ENCODE measurements around the gene CARNS1.

CARNS1 gene

GRCh38 chr11:67389477-67389876 is 26.0 kb upstream of the CARNS1 start:
- peaks cover 34% of the 10 kb centered on the region for H3K4me1 Mint-ChIP-seq
- H3K9me3 Mint-ChIP-seq, result no peaks in the 10 kb centered on the region
- H3K27me3 Mint-ChIP-seq, result no peaks in the 10 kb centered on the region
- H3K27ac Mint-ChIP-seq, result peak overlapping the region; percentile 76
- H3K36me3 Mint-ChIP-seq, result peaks cover 1% of the 10 kb centered on the region
- peak overlapping the region; percentile 81 for H3K4me3 Mint-ChIP-seq

DNA sequence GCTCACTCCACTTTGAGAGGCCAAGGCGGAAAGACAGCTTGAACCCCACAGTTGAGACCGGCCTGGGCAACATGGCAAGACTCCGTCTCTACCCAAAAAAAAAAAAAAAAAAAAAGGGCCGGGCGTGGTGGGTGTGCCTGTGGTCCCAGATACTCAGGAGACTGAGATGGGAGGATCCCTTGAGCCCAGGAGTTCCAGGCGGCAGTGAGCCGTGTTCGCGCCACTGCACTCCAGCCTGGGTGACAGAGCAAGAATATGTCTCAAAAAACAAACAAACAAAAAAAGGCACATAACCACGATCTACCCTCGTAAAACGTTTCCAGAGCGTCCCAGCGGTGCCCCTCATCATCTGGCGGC is 24.6 kb upstream of the CARNS1 start:
- peaks cover 1% of the 10 kb centered on the region for H3K36me3 Mint-ChIP-seq
- peaks cover 34% of the 10 kb centered on the region for H3K4me1 Mint-ChIP-seq
- H3K27me3 Mint-ChIP-seq, result no peaks in the 10 kb centered on the region
- H3K4me3 Mint-ChIP-seq, result peak overlapping the region; percentile 90
- no peaks in the 10 kb centered on the region for H3K9me3 Mint-ChIP-seq
- H3K27ac Mint-ChIP-seq, result peak overlapping the region; percentile 69

DNA sequence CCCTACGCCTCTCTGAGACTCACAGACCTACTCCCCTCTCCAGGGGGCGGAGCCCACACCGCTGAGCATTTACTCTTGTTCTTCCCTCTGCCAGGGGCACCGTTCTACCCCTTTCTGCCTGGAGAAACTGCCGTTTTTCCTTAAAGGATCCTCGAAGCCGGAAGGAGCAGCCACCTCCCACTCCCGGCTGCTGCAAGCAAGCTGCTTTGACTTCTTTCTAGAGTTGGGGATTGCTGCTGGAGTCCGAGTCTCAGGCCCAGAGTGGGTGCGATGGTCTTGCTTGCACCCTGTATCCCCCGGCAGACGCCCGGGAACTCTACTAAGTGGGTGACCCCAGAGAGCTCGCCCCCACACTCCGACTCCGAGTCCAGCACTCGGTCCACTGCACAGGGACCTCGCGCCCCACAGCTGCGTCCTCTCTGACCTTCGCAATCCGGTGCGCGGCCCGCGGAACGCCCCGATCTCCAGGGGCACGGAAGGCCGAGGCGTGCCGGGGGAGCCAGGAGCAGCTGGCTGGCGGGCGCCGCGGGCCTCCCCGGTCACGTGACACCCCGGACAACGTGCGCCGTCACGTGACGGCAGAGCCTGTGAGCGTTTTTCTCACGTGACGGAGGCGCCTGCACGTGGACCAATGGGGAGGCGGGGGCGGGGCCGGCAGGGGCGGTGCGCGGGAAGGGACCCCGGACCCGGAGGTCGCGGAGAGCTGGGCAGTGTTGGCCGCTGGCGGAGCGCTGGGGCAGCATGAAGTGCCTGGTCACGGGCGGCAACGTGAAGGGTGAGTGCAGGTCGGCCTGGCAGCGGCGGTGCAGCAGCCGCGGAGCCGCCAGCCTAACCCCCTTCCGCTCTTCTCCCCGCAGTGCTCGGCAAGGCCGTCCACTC is 23.9 kb upstream of the CARNS1 start, which contains the start of gene RAD9A:
Gene RAD9A (plus strand): TSS at position 683 of the 879 bp plus-strand sequence. CDS start 59 bp downstream, at position 742.
- Mint-ChIP-seq H3K4me1 (peaks cover 39% of the 10 kb centered on the region), H3K4me3 (peak within 1 kb of the TSS; percentile 90)

DNA sequence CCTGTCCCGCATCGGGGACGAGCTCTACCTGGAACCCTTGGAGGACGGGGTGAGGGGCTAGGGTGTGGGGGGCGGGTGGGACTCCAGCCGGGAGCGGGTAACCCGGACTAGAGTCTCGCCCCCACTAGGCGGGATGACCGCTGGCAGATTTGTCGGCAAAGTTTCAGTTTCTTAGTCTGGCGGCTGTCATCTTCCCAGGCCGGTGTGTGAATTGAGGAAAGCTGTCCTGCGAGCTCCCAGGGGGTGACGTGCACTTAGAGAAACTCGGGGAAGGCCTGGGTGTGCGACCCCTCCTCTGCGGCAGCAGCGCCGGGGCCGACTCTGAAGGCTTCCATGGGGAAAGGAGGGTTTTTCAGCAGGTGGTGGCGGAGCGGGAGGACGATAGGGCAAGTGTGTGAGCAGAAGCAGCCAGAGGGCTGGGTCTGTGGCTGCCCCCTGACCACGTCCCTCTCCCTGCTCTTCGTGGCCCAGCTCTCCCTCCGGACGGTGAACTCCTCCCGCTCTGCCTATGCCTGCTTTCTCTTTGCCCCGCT is 23.2 kb upstream of the CARNS1 start:
- Mint-ChIP-seq H3K4me1 (peaks cover 46% of the 10 kb centered on the region), H3K9me3 (no peaks in the 10 kb centered on the region), H3K27ac (peak overlapping the region; percentile 90), H3K36me3 (peaks cover 3% of the 10 kb centered on the region), H3K4me3 (peak overlapping the region; percentile 90), H3K27me3 (no peaks in the 10 kb centered on the region)

More for the DNA sequence above, 23.9 kb upstream of the CARNS1 start, which contains the start of gene RAD9A:
- Mint-ChIP-seq H3K27me3 (no peaks in the 10 kb centered on the region), H3K36me3 (peaks cover 1% of the 10 kb centered on the region), H3K27ac (peak within 1 kb of the TSS; percentile 90), H3K9me3 (no peaks in the 10 kb centered on the region)

DNA sequence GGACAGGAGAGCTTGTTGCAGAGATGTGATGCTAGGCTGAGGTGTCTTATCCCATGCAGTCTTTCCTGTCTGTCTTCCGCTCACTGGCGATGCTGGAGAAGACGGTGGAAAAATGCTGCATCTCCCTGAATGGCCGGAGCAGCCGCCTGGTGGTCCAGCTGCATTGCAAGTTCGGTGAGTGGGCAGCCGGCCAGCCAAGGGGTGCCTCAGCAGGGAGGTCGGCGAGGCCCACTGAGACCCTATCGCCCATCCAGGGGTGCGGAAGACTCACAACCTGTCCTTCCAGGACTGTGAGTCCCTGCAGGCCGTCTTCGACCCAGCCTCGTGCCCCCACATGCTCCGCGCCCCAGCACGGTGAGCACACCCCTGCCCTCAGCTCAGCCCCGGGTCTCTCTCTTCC is 22.0 kb upstream of the CARNS1 start:
- Mint-ChIP-seq H3K4me3 (peak overlapping the region; percentile 30), H3K27me3 (no peaks in the 10 kb centered on the region), H3K9me3 (no peaks in the 10 kb centered on the region), H3K27ac (peak overlapping the region; percentile 23), H3K36me3 (peaks cover 4% of the 10 kb centered on the region), H3K4me1 (peaks cover 58% of the 10 kb centered on the region)

DNA sequence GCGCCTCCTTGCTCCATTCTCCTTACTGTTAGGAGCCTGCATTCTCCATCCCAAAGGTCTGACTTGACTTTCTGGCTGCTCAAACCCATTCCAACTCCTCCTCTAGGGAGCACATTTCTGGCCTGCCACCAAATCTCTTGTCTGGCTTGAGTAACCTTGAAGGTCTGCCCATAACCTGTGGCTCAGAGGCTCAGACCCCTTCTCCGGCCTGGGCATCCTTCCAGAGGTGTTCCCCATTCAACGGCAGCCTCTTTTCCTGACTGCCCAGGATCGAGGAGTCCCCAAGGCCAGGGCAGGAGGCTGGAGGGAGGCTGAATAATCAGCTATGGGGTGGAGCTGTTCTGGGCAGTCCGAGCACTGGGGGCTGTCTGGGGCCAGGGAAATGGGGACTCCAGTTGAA is 21.5 kb upstream of the CARNS1 start:
- H3K4me1 Mint-ChIP-seq, result peaks cover 58% of the 10 kb centered on the region
- peak overlapping the region; percentile 65 for H3K4me3 Mint-ChIP-seq
- H3K36me3 Mint-ChIP-seq, result peaks cover 4% of the 10 kb centered on the region
- H3K9me3 Mint-ChIP-seq, result no peaks in the 10 kb centered on the region
- no peak overlapping the region for H3K27ac Mint-ChIP-seq
- no peaks in the 10 kb centered on the region for H3K27me3 Mint-ChIP-seq

- Mint-ChIP-seq H3K27ac (peak overlapping the region; percentile 17), H3K4me1 (peaks cover 64% of the 10 kb centered on the region), H3K27me3 (no peaks in the 10 kb centered on the region), H3K4me3 (no peak overlapping the region), H3K36me3 (peaks cover 4% of the 10 kb centered on the region), H3K9me3 (no peaks in the 10 kb centered on the region)
These were observed 19.8 kb upstream of the CARNS1 start for GRCh38 chr11:67395555-67396258.

DNA sequence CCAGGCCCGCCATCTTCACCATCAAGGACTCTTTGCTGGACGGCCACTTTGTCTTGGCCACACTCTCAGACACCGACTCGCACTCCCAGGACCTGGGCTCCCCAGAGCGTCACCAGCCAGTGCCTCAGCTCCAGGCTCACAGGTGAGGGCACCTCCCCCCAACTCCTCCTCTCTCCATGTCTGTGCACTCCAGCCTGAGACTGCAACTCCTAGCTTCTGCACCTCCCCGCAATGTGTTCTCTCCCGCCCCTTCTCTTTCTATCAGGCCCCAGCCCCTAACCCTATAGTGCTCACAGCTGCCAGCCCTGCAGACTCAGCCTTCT is 19.3 kb upstream of the CARNS1 start:
- peaks cover 4% of the 10 kb centered on the region for H3K36me3 Mint-ChIP-seq
- H3K4me1 Mint-ChIP-seq, result peaks cover 60% of the 10 kb centered on the region
- H3K9me3 Mint-ChIP-seq, result no peaks in the 10 kb centered on the region
- no peaks in the 10 kb centered on the region for H3K27me3 Mint-ChIP-seq
- no peak overlapping the region for H3K4me3 Mint-ChIP-seq
- no peak overlapping the region for H3K27ac Mint-ChIP-seq

- H3K27ac Mint-ChIP-seq, result peak overlapping the region; percentile 75
- no peaks in the 10 kb centered on the region for H3K27me3 Mint-ChIP-seq
- H3K4me3 Mint-ChIP-seq, result peak overlapping the region; percentile 49
- peaks cover 4% of the 10 kb centered on the region for H3K36me3 Mint-ChIP-seq
- no peaks in the 10 kb centered on the region for H3K9me3 Mint-ChIP-seq
- H3K4me1 Mint-ChIP-seq, result peaks cover 59% of the 10 kb centered on the region
These were observed 18.7 kb upstream of the CARNS1 start for GRCh38 chr11:67396587-67397389.

DNA sequence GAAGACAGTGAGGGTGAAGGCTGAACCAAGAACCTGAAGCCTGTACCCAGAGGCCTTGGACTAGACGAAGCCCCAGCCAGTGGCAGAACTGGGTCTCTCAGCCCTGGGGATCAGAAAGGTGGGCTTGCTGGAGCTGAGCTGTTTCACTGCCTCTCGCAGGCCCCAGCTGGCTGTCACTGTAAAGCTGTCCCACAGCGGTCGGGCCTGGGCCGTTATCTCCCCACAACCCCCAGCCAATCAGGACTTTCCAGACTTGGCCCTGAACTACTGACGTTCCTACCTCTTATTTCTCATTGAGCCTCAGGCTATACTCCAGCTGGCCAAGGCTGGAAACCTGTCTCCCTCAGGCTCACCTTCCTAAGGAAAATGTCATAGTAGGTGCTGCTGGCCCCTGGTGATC is 17.9 kb upstream of the CARNS1 start:
- H3K27ac Mint-ChIP-seq, result peak overlapping the region; percentile 83

DNA sequence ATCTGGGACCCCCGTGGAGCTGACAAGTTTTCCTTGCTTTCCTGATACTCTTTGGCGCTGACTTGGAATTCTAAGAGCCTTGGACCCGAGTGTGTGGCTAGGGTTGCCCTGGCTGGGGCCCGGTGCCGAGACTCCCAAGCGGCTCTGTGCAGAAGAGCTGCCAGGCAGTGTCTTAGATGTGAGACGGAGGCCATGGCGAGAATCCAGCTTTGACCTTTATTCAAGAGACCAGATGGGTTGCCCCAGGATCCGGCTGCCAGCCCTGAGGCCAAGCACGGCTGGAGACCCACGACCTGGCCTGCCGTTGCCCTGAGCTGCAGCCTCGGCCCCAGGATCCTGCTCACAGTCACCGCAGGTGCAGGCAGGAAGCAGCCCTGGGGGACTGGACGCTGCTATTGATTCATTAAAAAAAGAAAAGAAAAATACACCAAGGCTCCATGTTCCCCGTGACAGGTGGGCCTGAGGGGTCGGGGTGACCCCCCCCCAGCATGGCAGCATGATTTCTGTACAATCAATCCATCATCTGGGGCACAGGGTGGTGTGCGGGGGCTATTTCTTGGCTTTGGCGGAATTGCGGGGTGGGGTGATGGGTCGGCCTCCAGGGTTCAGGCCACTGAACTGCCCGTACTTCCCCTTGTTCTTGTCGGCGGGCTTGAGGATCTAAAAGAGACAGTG is 17.4 kb upstream of the CARNS1 start:
- Mint-ChIP-seq H3K9me3 (no peaks in the 10 kb centered on the region), H3K36me3 (peaks cover 4% of the 10 kb centered on the region), H3K27me3 (no peaks in the 10 kb centered on the region), H3K4me3 (peak overlapping the region; percentile 39), H3K27ac (peak overlapping the region; percentile 55), H3K4me1 (peaks cover 50% of the 10 kb centered on the region)

More for the DNA sequence above, 17.9 kb upstream of the CARNS1 start:
- Mint-ChIP-seq H3K9me3 (no peaks in the 10 kb centered on the region), H3K4me3 (peak overlapping the region; percentile 39), H3K36me3 (peaks cover 4% of the 10 kb centered on the region), H3K27me3 (no peaks in the 10 kb centered on the region), H3K4me1 (peaks cover 54% of the 10 kb centered on the region)

DNA sequence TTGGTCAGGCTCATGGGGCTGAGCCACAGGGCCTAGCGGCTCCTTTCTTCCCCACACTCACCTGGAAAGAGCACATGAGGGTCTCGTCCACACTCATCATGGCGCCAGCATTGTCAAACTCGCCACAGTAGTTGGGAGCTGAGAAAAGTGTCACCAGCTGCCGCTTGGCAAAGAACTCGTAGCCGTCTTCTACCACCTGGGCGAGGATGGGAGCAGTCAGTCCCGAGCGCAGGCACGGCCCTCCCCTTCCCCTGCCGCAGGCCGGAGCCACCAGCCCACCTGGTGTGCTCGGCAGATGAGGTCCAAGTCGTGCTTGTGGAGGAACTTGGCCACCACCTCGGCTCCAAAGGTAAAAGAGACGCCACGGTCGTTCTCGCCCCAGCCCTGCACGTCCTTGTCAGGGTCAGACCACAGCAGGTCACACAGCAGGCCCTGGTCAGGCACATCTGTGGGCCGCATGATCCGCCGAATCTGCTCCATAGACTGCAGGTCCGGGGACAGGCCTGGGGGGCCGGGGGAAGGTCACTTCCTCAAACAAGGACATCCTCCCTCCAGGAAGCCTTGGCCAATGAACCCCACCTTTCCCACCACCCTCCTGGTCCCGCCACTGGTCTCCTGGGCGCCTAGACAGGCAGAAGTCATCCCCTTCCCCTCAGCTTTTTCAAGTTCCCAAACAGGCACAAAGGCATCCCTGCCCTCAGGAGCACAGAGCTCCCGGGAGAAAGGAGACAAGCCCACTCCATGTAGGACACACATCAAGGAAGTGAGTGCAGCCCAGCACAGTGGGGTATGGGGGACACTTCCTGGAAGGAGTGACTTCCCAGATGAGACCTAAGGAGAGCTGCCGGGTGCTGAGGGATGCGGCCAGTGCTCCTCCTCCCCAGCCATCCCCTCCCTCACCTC is 16.6 kb upstream of the CARNS1 start:
- peaks cover 3% of the 10 kb centered on the region for H3K36me3 Mint-ChIP-seq
- H3K4me1 Mint-ChIP-seq, result peaks cover 47% of the 10 kb centered on the region
- H3K9me3 Mint-ChIP-seq, result no peaks in the 10 kb centered on the region
- H3K4me3 Mint-ChIP-seq, result peak overlapping the region; percentile 49
- H3K27ac Mint-ChIP-seq, result no peak overlapping the region
- no peaks in the 10 kb centered on the region for H3K27me3 Mint-ChIP-seq

GRCh38 chr11:67400251-67400941 is 15.1 kb upstream of the CARNS1 start:
- H3K36me3 Mint-ChIP-seq, result peaks cover 3% of the 10 kb centered on the region
- H3K4me3 Mint-ChIP-seq, result peak overlapping the region; percentile 85
- peak overlapping the region; percentile 85 for H3K27ac Mint-ChIP-seq
- peaks cover 57% of the 10 kb centered on the region for H3K4me1 Mint-ChIP-seq
- no peaks in the 10 kb centered on the region for H3K27me3 Mint-ChIP-seq
- H3K9me3 Mint-ChIP-seq, result no peaks in the 10 kb centered on the region

All from activated naive CD4-positive, alpha-beta T cell treated with anti-CD3 and anti-CD28 coated beads, Interleukin-2, amount 50 U/mL, for 24 hours (primary cell).